T-helper 1 cell treated with Interleukin-12 subunit alpha and Interleukin-12 subunit beta and Interleukin-4 antibody, amounts not matched to agents 30 ng/mL and 1 ng/mL, for 36 hours (primary cell): ENCODE measurements around the gene P4HA3. TPM values are rescaled to one million over a fixed set of nuclear protein-coding genes. Genes with fewer than 3 reads are reported as not detected.
"Not testable (repeated sequence)": the region's sequence is repeated elsewhere in the genome, so short reads cannot be mapped to it uniquely, and the experiment has no call there.

Experiments used
- intact Hi-C: fragments of 100-400 bp; cut with micrococcal nuclease; formaldehyde crosslinking; loops from one replicate; pipeline ENCODE4 v1.15.1; 2024
- total RNA-seq: library from RNA; stranded (reverse); gene quantifications from 2 replicates; pipeline ENCODE4 v1.2.3, GENCODE V29; 2022

Gene P4HA3
- total RNA-seq: not detected in 2 replicates

DNA sequence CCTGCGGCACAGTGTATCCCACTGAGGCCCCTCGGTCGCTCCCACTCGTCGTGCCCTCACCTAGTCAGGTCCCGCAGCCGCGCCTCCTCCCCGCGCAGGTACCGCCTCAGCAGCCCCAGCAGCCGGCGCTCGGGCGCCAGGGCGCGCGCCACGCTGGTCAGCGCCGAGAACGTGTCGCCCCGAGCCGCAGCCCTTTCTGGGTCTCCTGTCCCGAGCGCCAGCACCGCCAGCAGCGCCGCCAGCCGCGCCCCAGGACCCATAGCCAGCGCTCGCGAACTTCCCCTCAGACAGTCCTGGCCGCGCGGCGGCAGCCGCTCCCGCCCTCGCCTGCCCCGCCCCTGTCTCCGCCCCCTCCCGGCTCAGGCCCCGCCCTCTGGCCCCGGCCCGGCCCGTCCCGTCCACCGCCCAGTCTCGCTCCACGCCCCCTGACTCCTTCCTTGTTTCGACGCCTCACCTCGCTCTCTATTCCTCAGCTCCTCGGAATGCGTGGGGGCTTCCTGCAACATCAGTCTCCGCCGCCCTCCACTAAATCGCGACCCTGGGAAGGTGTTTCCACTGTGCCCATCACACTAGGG, at the start of gene P4HA3:
Gene P4HA3, minus strand, starts transcription at position 289 of the 575 bp plus-strand sequence. Its CDS starts 29 bp downstream, at position 260.
- intact Hi-C loops: no loop called here

DNA sequence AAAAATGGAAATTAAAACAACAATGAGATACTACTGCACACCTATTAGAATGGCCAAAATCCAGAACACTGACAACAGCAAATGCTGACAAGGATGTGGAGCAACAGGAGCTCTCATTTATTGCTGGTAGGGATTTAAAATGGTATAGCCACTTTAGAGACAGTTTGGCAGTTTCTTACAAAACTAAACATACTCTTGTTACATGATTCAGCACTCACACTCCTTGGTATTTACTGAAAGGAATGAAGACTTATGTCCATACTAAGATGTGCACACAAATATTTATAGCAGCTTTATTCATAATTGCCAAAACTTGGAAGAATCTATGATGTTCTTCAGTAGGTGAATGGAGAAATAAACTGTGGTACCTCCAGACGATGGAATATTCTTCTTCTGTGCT, 46.0 kb upstream of the P4HA3 start:
- intact Hi-C loops: no loop called here

DNA sequence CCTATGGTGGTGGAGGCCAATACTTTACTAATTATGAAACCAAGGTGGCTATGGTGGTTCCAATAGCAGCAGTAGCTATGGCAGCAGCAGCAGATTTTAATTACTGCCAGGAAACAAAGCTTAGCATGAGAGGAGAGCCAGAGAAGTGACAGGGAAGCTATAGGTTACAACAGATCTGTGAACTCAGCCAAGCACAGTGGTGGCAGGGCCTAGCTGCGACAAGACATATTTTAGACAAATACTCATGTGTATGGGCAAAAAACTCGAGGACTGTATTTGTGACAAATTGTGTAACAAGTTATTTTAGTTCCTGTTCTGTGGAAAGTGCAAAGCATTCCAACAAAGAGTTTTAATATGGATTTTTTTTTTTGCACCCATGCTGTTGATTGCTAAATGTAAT, 44.2 kb upstream of the P4HA3 start:
- intact Hi-C loops: no loop called here

DNA sequence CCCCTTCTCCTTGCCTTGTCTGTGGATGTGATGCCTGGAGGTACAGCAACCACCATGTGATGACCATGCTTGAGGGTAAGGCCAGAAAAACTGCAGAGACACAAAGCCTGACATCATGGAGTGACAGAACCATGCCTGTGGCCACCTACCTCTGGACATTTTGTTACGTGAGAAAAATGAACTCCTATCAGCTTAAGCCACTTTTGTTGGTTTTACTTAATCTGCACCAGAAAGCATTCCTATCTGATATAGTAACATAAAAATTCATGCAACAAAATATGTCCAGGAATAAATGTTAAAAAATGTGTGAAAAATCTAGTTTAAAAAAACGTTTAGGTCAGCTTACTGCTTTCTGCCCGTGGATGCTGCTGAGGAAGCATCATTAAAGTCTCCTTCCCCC, 42.6 kb upstream of the P4HA3 start:
- intact Hi-C loops: no loop called here

DNA sequence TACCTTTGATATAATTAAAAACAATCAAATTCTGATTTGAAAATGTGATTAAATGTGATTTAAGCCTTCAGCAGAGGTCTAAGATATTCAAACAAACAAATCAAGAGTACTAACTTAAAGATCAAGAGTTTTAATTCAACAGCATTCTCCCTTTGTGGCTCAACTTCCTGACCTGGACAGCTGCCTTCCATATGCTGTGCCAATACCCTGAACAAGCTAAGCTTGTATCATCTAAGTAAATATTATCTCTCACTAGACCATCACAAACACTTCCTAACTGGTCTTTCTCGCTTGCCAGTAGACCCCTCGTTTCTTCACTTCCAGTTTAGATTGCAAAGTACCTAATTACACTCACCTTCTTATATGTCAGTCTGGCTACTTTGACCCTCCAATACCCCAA, 35.9 kb upstream of the P4HA3 start:
- intact Hi-C loops: no loop called here

DNA sequence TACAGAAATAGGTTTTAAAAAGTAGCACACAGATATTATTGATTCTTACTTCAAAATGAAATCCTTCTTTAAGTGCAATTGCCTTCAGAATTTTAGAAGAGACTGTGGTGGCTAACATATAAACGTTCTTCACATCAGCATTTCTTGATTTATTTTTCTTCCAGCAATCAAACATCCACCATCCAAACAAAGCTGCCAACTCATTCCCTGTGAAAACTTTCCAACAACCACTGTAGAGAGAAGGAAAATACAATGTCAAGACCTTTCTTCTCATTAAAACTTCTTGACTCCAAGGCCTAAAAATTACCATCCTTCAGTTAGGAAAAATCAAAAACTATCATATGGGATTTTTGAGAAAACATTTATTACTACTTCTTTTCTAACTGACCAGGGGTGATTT, 34.0 kb upstream of the P4HA3 start:
- intact Hi-C loops: no loop called here

DNA sequence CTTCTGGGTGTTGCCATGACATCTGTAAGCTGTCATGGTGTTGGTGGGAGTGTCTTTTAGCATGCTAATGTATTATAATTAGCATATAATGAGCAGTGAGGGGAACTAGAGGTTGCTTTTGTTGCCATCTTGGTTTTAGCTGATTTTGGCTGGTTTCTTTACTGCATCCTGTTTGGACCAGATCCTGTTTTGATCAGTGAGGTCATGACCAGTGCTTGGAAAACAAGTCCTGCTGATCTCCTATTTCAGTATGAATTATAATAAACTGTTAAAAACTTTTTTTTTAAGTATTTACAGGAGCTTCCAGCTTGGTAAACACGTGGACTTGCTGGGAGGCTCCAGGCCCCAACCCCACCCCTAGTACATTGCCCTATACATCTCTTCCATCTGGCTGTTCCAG, 30.5 kb upstream of the P4HA3 start:
- intact Hi-C loops: no loop called here

DNA sequence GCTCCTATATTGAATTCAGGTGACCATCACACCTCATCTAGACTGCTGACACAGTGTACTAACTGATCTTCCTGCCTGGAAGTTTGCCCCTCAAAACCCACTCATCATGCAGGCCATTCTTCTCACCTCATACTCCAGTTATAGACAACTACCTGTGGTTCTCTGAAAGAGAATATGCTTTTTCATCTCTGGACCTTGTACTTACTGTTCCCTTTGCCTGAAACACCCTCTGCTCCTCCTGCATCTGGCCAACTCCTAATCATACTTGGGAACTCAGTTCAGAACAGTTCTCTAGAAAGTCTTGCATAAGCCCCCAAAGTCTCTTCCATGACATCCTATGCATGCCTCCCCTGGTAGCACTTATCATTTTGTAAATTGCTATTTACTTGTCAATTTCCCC, 28.2 kb upstream of the P4HA3 start:
- intact Hi-C loops: no loop called here

DNA sequence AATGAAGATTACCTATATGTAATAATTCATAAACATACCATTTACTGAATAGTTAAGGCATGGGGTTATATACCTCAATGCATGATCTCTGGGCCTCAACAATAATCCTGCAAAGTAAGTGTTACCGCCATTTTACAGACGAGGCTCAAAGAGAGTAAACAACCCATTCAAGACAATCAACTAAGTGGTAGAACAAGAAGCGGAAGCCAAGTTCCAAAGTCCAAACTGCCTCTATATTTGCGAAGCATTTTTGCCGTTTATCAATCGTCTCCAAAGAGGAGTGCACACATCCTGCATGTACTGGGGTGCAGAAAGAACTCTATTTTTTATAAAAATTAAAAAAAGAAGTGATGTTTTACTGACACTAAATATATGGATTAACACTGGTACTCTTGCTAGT, 27.5 kb upstream of the P4HA3 start:
- intact Hi-C loops: no loop called here

DNA sequence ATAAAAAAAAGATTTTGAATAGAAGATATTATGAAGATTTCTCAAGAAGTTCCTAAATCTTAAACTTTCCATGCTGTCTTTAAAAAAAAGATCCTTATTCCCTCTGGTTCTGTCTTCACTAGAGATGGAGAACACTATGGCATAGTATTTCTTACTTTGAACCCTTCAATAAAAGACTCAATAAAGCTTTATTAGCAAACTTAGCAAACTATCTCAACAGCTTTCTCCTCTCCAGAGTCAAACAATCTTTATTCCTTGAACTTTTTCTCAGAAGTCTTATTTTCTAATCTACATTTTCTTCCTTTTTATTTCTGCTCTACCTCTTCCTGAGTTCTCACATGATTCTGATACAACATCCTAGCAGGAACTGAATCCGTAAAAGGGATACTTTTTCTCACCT, 21.8 kb upstream of the P4HA3 start:
- intact Hi-C loops: no loop called here

DNA sequence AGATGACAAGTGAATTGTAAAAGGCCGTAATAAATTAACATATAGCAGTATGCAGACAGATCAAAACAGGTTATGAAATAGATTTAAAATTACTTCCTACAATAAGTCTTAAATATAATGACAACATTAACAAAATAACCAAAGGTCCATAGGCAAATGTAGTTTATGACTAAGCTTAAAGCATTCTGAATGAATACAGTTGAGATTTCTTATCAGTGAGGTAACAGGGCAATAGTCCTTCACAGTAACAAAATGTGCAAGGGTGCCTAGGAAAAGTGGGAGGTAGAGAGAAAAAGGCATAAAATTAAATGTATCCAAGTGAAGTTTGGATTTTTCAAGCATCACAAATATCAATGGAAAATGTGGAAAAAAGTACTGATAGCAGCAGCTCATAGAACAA, 20.9 kb upstream of the P4HA3 start:
- intact Hi-C loops: no loop called here

DNA sequence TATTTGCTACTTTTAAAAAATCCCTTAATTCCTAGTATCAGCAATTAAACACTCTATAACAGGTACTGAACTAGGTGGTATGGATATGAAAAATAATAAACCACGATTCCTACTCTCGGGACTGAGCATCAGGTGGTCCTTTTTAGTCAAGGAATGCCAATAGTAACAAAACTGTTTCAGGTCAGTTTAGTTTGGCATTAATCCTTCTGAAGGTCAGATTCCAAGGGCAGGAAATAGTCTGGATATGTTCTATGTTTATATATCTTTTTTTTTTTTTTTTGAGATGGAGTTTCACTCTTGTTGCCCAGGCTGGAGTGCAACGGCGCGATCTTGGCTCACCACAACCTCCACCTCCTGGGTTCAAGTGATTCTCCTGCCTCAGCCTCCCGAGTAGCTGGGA, 19.6 kb upstream of the P4HA3 start:
- intact Hi-C loops: not testable (repeated sequence)

DNA sequence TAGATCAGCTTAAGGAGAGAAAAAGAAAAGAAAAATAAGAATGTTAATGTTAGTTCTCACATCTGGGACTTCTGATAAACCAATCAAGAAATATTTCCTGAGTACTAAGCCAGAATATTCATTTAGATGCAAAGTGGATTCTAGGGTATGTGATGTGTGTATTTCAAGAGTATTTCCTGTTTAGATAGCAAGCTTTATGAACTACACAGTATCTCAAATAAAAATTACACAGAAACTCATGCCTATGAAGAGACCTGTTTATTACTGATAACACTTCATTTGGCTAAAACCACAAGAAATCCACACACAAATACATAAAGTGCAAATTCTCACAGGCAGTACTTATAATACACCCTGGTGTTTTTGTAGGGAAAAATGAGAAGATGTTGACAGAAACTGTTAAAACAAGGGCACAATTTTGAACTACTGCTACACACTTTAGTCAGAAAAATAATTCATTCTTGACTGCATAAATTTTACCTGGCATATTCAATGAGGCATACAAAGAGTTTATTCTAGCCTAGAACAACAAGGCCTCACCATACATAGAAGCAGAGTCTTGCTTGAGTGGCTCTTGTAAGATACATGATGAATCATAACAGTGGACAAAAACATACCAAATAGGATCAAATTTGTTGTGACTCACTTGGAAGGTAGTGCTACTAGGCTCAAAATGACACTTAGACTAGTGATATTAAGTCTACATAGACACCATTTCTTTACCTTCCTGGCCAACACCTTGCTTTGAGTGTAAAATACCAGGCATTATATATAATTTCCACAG, 18.8 kb upstream of the P4HA3 start:
- intact Hi-C loops: no loop called here

DNA sequence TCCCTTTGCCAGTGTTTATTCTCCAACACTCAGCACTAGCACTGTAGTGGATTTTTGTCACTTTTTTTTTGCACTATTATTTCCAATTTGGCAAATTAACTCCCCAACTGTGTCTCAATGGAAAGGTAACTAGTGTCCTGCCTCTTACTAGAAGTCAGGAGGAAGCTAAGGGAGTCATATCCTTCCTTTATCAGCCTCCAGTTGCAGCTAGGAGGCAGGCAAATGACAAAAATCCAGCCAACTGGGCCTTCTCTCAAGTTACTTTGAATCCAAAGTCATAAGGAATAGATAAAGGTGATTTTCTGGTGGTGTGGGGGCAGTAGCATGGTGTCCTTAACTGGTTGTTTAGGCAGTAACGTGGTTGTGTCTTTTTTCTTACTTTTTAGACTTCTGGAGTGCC, 15.6 kb upstream of the P4HA3 start:
- intact Hi-C loops: no loop called here

DNA sequence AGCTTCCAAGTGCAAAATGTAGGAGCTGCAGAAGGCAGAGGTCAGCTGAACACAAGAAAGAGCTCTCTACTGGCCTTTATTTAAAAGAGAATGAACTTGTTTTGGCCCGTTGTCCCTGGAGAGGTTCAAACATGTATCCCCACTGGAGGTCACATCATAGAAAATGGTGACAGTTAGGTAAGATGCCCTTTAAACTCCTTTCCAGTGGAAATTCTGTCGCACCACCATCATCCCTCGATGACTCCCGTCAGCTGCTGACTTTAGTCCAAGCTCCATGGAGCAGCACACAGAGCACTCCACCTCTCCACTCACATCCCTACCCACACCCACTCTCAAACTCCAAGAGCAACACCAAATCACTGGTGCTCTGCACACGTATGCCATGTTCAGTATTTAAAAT, 15.2 kb upstream of the P4HA3 start:
- intact Hi-C loops: no loop called here

DNA sequence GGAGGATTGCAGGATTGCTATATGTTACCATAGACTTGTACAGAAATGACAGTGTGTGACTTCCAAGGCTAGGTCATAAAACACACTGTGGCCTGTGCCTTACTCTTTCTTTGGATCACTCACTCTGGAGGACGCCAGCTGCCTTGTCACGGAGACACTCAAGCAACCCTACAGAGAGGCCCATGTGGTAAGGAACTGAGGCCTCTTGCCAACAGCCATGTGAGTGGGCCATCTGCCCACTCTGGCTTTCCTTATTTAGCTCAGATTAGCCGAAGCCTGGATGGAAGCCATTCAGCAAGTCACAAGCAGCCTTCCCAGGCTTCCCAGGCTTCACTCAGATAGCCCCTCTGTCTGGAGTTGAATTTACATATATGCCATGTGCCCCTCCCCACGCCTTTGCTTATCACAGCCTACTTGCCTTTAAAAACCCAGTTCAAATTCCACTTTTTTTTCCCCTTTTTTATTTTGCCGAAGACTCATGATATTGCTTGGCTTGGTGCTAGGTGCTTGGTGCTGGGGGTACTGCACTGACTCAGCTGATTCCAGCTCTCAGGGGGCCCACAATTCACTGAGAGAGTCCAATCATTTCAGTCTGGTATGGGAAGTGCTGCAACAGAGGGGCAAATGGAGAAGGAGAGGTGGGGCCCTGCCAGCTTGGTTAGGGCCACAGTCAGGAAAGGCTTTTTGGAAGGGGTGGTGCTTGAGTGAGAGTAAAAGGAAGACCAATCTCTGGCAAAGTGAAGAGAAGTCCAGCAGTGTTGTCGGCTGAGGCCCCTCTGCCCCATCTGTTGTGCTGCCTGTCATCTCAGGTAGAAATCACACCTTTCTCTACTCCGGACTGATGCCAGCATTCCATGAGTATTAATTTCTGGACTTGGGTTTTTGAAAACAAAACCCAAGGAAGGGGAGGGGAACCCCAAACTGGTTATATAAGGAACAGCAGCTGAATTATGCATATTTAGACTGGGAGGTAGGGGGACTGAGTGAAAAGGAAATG, 14.5 kb upstream of the P4HA3 start:
- intact Hi-C loops: no loop called here

DNA sequence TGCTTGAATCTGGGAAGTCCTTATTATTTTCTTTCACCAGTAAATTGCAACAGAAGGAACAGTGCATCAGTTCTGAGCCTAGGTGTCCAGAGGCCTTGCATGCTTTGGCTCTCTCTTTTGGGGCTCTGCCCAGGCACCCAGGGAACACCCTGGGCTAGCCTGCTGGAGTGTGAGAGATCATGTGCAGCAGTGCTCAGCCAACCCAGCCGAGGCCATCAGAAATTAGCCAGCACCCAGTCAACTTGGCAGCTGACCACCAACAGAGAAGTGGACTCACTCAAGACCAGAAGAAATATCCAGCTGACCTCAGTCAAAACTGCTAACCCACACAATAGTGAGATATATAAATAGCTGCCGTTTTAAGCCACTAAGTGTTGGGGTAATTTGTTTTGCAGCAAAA, 11.2 kb upstream of the P4HA3 start:
- intact Hi-C loops: no loop called here

DNA sequence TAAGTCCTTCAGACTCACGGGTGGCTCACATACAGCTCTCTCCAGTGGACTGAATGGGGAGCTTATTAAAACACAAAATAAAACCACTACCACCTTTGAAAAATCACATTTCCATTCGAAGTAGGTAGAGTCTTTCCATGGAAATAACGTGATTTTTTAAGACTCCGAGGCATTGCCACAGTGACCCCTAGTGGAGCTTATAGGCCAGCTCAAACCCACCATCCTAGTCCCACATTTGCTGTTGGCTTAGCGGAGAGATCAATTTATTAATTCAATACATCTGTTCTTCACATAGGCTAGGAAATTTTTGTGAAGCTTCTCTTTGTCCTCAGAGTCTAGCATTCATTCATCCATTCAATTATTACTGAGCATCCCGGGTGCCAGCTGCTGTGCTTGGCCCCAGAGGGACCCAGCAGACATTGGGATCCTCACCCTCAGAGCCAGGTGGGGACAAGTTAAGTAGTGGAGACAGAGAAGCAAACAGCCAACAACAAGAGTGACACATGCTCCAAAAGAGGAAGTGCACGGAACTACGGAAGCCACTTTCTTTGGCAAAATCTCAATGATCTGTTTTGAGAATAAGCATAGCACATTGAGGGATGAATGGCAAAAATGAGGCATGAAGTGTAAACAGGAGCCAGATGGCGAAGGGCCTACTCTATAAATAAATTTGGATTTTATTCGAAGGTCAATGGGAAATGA, 10.2 kb upstream of the P4HA3 start:
- intact Hi-C loops: loop anchor here (1.0 kb wide), 2 partner anchors 66 to 357 kb away; no protein-coding TSS in a partner anchor

DNA sequence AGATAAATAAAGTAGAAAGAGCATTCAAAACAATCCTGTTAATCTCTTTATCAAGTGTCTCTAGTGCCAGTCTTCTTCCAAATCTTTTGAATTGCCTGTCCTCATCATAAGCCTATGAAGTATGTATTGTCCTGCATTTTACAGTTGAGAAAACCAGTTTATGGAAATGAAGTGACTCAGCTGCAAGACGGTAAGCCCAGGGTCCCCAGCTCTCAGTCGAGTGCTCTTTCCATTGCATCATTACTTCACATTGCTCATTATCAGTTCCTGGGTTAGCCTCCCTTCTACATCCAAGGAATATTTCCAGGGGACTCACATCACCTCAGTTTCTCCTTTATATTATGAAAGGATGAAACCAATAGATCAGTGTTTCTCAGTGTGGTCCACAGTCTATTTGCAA, 9.1 kb upstream of the P4HA3 start:
- intact Hi-C loops: no loop called here

DNA sequence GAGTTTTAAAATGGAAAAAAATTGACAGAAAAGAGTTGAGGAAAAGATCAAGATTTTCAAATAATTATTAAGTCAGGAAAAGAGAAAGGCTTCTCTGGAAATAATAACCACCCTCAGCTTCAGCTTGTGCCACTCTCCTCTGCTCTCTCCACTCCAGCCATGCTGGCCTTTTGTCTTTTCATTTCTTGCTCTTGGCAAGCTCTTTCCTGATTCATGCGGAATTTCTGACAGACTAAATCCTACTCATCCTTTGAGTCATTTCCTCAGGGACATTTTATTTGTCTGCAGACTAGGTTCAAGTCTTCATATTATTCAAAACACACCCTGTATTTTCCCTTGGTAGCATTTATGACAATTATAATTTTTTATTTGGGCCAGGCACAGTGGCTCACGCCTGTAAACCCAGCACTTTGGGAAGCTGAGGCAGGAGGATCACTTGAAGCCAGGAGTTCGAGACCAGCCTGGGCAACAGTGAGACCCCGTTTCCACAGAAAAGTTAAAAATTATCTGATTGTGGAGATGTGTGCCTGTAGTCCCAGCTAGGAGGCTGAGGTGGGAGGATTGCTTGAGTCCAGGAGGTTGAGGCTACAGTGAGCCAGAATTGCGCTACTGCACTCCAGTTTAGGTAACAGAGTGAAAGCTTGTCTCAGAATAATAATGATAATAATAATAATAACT, 7.8 kb upstream of the P4HA3 start:
- intact Hi-C loops: no loop called here
